HG02943 (cell line): ENCODE measurements around the gene MEGF6.

ENCODE experiments used
- ATAC-seq: cut with Tn5 transposase; IDR thresholded peaks from one replicate; pipeline ENCODE4 v1.9.1; 2021; ENCODE audit warnings: mild to moderate bottlenecking, low read depth, moderate library complexity; ENCODE audit not compliant: unreplicated experiment

Gene MEGF6

DNA sequence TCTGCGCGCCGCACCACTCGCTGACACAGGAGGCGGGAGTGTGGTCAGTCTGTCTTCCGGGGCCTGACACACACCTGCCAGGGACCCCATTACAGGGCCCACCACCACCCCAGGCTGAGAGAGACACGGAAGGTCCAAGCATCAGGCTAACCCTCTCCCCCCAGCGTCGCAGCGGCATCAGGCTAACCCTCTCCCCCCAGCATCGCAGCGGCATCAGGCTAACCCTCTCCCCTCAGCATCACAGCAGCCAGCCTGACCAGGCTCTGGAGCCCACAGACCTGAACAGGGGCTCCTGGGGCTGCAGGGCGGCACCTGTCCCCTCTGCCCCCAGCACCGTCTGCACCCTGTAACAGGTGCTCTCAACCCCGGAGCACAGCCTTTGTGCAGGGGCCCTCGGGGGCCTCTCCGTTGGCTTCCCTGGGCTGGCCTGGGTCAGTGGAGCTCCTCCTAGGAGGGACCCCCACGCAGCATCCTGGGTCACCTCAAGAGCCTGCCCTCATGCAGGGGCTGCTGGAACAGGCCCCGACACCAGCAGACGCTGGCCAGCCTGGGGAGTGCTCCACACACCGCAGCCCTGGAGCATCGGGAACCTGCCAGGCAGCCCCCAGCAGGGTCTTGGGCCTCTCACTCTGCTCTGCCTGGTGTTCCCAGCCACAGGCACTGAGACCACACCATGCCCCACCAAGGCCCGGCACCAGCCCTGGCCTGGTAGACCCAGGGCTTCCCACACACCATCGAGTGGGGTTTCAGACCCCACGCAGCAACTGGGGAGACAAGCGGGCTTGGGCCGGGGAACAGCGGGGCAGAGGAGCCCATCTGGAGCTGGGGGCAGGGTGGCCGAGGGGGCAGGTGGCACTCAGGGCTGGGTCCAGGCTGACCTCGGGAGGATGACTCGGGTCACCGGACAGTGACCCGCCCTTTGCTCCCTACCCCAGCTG is 67.0 kb downstream of the MEGF6 start:
- ATAC-seq, result no peak

DNA sequence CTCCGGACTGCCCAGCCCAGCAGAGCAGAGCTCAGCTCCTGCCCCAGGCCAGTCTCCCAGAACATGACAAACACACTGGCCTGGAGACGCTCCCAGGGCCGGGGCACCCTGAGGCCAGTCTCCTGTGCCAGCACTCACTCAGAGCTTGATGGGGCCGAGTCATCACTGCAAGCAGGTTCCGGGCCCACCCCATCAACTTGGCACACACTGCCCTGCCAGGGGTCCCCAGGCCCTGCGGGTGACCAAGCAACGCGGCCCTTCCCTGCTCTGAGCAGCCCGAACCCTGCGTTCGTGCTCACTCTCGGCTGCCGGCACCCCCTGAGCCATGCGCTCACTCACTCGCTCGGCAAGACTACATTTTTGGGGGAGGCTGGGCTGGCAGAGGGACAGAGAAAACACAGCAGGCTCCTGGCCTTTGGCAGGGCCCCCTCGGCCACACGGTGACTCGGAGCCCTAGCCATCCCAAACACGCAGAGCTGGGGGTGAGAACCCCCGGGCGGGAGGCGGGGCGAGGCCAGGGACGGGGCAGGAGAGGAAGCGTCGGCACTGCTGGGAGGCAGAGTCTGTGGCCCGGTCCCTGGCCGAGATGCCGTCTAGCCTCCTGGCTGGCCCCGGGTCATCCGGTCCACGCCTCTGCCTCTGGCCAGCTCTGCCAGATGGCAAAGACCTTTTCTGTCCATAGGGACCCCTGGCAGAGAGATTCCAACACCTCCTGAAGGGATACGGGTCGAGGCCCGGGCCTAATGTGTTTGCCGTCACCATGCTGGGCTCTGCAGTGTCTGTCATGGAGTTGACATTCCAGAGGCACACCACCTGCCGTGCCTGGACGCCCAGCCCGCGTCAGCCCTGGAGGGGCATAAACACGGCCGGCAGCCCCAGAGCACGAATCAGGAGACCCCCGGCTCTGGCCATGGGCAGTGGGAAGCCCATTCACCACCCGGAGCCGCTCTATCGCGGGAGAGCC is 68.0 kb downstream of the MEGF6 start:
- no peak for ATAC-seq

DNA sequence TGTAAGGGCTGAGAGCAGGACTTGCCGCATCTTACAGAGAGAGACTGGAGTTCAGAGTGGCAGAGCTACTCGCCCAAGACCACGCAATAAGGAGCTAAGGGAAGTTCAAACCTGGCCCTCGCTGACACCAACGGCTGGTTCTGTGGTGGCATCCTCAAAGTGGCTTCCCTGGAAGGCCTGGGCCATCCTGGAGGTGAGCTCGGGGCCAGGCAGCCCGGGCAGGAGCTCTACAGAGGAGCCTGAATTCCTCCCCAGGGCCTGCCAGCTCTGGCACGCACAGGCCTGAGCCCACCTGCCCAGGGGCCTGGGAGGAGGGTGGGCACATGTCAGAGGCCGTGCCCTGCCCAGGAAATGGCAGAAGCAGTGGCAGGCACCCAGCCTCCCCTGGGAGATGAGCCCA is 68.6 kb downstream of the MEGF6 start:
- ATAC-seq, result no peak

DNA sequence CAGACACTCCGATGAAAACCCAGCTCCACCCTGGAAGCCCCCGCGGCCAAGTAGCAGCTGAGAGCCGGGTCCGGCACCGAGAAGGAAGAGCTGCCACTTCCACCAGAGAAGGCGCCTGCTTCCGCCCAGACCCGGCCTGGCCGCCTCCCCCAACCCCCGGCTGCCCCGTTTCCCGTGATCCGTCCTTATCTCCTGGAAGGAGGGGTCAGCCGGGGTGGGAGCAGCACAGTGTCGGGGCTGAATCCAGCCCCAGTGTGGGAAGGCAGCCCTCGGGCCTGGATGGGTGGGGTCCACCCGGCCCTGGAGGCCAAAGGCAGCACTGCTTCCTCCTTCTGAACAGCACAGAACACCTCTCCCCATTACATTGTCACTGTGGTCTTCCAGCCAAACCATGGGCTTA is 69.4 kb downstream of the MEGF6 start:
- no peak for ATAC-seq

DNA sequence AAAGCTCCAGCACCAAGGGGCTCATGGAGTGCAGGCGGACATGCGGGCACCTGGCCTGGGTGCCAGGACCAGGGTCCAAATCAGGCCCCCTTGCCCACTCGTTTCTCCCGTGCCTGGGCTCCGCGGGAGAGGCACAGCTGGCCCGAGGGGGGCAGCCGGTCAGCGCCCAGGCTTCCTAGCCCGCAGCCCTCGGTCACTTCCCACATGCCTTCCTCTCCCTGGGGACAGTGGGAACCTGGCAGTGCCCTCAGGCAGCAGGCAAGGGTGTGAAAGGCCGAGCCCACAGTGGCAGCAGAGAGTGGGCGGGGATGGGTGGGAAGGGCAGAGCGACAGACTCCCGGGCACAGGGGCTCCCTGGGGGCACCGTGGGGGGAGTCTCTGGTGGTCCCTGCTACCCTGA is 69.8 kb downstream of the MEGF6 start:
- ATAC-seq, result no peak

DNA sequence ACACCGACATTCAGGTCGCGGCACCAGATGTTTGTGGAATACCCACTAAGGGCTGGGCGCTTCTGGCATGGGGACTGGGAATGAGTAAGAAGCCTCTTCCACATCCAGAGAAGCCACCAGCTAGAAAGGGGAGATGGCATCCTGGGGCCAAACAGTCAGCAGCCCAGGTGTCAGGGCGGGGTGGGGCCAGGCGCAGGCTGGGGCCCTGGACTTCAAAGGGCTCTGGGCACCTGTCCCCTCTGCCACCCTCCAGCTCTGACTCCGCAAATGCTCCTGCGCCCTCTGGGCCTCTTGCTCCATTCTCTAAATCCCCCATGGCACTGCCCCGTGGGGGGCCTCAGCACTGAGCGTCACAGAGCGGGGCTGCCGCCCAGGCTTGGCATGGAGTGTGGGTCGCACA is 70.4 kb downstream of the MEGF6 start:
- no peak for ATAC-seq

DNA sequence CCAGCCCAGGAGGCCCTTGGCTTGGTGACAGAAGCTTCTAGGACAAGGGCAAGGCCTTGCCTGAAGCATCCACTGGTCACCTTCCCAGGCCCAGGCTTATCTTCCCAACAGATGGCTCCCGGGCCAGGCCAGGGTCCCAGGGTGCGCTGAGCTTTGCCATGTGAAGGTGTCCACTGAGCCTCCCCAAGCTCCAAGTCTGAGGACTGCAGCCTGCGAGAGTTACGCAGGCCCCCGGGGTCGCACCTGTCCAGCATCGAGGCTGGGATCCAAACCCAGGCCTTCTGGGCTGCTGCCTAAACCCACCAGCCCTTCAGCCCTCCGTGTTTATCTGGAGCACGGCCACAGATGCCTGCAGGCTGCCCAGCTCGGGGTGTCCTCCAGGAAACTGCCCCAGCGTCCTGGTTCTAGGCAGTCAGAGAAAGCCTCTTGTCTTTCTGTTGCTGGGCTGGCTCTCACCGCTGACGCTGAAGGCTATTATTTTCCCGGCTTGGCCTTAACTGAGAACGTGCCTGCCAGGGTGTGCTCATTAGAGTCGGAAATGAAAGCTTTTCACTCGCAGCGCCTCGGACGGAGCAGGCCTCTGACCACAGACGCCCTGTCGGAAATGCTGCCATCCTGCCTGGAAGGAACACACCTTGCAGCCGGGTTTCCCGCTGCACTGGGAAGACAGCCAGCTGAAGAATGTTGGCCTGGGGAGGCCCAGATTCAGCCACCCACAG is 71.4 kb downstream of the MEGF6 start:
- no peak for ATAC-seq

DNA sequence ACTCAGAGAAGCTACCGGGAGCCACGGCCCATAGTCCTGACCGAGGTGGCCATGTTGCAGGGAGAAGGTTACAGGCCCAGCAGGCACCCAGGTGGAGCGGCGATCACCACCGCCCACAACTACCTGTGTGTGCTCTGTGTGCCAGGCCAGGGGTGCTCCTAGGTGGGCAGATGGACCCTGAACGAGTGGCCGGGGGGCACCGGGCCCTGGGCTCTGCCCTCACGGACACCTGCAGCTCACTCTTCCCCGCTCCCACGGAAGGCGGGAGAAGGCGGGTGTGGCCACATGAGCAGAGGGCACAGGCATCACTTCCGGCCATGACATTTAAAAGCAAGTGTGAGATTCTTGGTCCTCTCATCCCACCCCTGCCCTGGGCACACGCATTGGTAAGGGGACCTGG is 73.9 kb downstream of the MEGF6 start:
- ATAC-seq, result no peak

DNA sequence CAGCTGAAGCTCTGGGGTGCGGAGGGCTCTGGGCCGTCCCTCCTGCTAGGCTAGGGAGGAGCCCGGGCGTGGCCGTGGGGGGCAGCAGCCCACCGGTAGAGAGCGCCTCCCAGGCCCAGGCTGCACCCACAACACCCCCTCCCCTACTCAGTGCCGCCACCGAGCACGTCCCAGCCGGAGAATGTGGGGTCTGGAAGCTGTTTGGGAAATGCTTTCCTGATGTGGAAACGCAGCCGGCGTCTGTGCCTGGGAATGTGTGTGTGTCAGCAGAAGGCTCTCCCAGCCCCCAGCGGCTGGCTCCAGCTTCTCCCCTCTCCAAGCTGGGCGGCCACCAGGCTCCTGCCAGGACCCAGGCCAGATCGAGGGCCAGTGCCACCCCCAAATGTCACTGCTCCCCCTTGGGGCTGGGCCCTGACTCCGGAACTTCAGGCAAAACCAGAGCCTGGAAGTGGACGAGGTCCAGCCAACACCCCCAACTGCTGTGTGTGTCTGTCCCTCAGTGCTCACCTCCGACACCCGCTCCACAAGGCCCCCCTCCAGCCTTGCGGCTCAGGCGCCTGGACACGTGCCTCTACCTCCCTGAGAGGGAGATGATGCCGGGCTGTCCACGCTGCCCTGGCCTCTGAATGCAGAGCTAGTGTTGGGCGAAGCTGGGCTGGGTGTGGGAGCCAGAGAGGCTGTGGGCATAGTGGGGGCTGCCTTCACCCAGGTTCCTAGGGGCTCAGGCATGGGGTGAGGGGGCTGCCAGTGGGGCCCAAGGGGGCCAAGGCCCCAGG is 74.7 kb downstream of the MEGF6 start:
- ATAC-seq, result no peak

DNA sequence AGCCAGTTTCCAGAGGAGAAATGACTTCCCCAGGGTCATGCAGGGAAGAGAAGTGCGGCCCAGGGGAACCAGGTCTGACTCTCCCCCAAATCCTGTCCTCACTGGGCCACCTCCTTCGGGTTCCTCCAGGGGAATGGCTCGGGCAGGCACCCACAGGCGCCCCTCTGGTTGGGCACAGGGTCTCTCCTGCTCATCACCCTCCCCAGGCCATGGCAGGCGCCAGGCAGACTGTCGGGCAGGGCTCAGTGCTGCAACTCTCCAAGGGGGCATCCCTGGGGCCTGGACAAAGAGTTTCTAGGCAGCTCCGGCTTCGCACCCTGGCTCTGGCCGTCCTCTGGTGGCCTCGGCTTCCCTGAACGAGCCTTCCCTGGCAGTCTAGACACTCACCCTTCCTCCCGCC is 75.6 kb downstream of the MEGF6 start:
- ATAC-seq, result no peak

DNA sequence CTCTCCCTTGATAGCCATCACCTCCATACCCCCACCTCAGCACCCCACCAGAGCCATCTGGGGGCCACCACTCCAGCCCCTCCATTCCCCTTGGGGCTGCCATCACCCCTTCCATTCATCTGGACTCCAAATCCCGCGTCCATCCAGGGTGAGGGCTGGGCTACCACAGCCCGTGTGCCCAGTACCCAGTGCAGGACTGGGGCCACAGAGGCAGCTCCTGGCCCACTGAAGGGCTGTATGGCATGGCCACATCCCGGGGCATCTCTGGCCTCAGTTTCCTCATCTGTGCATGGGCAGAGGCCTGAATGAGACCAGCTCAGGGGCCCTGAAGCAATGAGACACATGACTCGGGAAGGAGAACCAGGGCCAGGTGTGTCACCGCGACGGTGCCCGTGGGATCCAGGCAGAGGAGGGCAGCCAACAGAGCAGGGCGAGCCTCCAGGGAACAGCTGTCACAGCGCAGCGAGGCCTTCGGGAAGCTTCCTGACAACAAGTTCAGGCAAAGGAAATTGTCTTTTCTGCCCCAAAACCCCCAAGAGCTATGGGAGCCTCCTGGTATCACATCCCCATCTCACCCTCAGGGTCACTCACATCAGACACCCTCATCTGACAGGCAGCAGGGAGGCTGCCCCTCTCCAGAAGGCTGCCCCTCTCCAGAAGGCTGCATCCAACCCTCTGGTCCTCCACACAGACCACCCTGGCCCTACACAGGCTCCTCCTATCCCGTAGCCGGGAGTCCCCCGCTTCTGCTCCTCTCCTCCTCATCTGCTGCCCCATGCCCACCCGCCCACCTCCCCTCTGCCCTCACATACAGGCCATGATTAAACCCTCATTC is 76.3 kb downstream of the MEGF6 start:
- ATAC-seq, result no peak

DNA sequence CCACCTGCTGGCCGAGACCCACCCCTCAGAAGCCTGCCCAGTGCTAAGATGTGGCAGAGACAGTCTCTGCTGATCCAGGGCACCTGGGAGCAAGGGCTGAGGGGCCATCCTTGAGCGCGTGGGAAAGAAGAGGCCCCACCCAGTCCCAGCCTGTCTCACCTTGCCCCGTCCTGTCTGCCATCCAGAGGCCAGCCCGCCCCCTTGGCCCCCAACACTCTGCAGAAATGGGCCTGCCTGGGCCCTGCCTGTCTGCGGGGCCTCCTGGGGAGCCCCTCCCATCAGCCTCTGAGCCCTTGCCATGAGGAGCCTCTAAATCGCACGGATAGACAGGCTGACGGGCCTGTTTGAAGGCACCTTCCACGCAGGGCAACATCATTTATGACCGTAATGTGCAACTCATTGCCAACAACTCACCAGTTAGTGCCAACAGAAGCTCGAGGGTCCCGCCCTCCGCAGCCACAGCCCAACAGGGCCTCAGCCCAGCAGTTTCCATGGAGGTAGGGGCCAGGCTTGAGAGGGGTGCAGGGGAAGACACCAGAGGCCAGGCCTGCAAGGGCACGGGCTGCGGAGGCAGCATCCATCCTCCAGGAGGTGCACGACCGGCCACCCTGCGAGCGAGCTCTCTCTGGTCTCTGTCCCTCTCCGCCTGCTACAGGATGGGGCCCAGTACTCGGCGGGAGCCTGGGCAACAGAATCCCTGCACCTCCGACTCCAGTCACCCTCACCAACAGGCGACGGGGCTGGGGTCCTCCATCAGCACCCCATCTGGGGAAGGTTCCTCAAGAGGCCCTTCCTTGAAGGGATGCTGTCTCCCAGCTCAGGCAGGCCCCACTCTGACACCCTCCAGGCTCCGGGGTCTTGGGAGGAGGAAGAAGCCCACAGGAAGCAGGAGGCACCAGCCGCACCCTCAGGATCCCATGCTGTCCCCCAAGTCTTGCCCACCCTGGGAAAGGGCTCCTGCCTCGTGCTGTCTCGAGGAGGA is 78.0 kb downstream of the MEGF6 start:
- no peak for ATAC-seq

DNA sequence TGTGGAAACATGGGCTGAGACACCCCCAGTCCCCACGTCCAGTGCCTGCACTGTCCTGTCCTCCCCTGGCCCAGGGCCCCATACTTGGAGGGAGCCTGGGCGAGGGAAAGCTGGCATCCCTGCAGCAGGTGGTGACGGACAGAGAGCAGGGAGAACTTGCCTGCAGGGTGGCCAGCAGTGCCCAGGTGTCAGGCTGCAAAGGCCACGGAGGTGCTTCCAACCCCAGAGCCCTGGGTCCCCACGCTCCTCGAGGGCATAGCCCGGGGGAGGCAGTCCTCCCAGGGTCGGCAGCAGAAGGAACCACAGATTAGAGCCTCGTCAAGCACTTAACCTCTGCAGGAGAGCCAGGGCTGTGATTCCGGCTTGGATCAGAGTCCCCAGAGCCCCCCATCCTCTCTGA is 79.4 kb downstream of the MEGF6 start:
- no peak for ATAC-seq

DNA sequence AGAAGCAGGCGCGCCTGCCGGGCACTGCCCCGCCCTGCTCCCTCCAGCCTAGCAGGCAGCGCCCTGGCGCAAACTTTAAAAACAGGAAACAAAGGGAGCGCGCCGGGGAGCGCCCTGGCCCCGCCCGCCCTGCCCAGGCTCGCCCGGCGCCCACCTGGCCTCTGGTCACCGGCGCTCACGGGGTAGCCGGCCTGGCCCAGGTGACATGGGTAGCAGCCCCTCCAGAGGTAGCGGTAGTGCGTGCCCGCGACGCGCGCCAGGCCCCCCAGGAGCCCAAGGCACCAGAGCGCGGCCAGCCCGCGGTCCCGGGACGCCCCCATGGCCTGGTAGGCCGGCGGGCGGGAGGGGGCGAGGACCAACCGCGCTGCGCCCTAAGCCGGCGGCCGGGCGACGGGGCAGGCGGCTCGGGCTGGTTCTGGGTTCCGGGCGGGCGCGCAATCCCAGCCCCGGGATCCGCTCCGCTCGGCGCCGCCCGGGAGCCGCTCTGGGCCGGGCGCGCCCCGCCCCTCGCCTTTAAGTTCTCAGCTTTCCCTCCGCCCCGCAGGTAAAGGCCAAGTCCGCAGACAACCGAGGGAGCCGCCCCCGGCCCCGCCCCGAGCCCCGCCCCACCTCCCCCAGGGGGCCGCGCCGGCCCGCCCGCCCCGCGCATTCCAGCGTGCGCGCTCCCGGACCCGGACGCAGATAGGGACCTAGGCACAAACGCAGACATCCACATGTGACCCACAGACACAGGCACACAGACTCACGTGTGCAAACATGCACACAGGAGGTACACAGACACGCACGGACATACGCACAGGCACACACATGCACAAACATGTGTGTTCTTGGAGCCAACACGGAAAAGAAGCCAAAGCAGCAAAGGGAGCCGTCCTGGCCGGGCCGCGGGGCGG is 80.1 kb downstream of the MEGF6 start:
- ATAC-seq, result no peak

DNA sequence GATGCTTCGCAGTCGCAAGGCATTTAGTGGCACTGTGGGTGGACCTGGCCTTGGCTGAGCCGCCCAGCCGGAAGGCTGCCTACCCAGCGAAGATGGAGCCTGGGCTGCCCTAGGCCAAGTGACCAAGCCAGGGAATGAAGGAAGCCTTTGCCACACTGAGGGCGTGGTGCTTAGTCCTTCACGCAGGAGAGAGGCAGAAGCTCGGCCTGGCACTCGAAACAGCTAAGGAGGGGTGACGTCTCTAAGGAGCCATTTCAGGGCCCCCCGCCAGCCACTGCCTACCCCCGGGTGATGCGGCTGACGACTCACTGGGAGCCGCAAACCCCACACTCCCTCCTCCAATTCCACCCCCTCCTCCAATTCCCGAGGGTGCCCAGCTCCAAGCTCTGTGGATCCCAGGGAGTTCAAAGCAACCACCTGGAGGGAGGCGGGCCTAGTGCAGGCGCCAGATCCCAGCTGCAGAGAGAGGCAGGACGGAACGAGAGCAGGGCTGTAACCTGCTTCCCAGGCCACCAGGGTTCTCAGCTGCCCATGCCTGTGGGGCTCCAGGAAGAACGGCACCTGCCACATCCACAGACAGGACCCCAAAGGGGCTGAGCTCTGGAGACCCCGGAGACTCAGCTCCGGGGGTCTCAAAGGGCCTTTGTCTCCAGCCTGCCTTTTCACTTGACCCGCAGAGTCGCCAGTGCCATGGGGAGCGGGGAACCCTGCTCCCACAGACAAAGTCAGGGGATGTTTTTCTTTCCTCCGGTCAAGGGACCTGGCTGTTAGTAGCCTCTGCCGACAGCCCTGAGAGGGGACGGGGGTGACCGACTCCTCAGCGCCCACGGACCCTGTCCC is 81.0 kb downstream of the MEGF6 start:
- no peak for ATAC-seq

DNA sequence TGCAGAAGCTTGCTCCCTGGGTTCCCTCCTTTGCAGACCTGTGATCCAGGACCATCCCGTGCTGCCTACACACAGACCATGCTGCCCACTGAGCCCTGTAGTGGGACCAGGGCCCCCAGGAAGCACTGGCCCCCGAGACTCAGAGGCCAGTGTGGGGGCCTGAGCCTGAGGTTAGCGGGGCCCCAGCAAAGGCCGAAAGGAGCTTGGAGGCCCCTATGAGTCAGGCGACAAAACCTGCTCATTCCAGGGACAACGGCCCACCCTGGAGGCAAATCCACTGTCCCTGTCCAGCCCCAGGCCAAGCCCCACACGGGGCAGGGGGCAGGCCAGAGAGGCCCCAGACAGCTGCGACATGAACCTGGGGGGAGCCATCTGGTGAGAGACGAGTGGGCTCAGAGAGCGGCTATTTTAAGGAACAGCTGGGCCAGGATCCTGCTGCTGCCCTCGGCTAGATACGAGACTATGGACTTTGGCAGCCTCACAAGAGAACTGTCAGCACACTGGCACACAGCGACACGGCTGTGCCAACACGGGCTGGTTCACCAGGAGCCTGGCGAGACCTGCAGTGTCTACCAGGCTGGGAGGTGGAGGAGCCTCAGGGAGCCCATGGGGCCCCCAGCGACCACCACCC is 82.1 kb downstream of the MEGF6 start:
- no peak for ATAC-seq
